CD14-positive monocyte (primary cell): ENCODE measurements around the gene SGPL1. TPM values are rescaled to one million over a fixed set of nuclear protein-coding genes. Genes with fewer than 3 reads are reported as not detected.

ENCODE experiments used
- DNase-seq, 3 donors: peaks; one replicate each; pipeline ENCODE4 v3.0.0-alpha.2; 2011 to 2022
- H2AFZ ChIP-seq: 2 replicates; pipeline ENCODE4 v1.6.0; 2012; ENCODE audit warnings: mild to moderate bottlenecking, low read depth, low read length, inconsistent platforms; ENCODE audit not compliant: insufficient read depth, poor library complexity, severe bottlenecking
- H3K27ac ChIP-seq, 2 donors: 1 replicate in 1 of 2; 2 replicates in 1 of 2; pipeline ENCODE4 v1.5.1; 2012 to 2013; ENCODE audit warnings: low read length in 2 of 2, control low read depth in 1 of 2, inconsistent platforms in 1 of 2, low read depth in 1 of 2, mild to moderate bottlenecking in 1 of 2
- H3K27me3 ChIP-seq, 2 donors: one replicate each; pipeline versions ENCODE4 v1.6.0 to v1.6.1; 2011 to 2013; ENCODE audit warnings: low read length in 2 of 2; ENCODE audit not compliant: control insufficient read depth in 2 of 2, insufficient read depth in 2 of 2
- H3K36me3 ChIP-seq, 2 donors: replicated peaks in 1 of 2; 1 replicate in 1 of 2; 2 replicates in 1 of 2; pipeline versions ENCODE4 v1.5.1 to v1.6.1; 2012 to 2013; ENCODE audit warnings: low read length in 2 of 2, control low read depth in 1 of 2, inconsistent platforms in 1 of 2, mild to moderate bottlenecking in 1 of 2; ENCODE audit not compliant: insufficient read depth in 2 of 2, control insufficient read depth in 1 of 2
- H3K4me1 ChIP-seq, 2 donors: 1 replicate in 1 of 2; 2 replicates in 1 of 2; pipeline versions ENCODE4 v1.5.1 to v1.6.1; 2012 to 2013; ENCODE audit warnings: low read length in 2 of 2, control low read depth in 1 of 2, inconsistent platforms in 1 of 2, mild to moderate bottlenecking in 1 of 2, moderate library complexity in 1 of 2; ENCODE audit not compliant: insufficient read depth in 2 of 2, control insufficient read depth in 1 of 2
- H3K4me2 ChIP-seq: replicated peaks from 2 replicates; pipeline ENCODE3; 2012; ENCODE audit warnings: low read length, moderate library complexity, mild to moderate bottlenecking; ENCODE audit not compliant: poor library complexity, severe bottlenecking; ENCODE audit errors: extremely low read depth
- H3K4me3 ChIP-seq, 3 experiments: fragments of 200-600 bp in 1 of 3; sonication (generic) in 1 of 3; replicated peaks in 1 of 3; 1 replicate in 2 of 3; 2 replicates in 1 of 3; pipeline ENCODE4 v1.5.1; 2011 to 2013; ENCODE audit warnings: low read length in 3 of 3, mild to moderate bottlenecking in 3 of 3, control low read depth in 2 of 3, low read depth in 2 of 3, inconsistent platforms in 1 of 3, moderate library complexity in 1 of 3
- H3K79me2 ChIP-seq: 2 replicates; pipeline ENCODE4 v1.6.0; 2012; ENCODE audit warnings: mild to moderate bottlenecking, control low read depth, inconsistent platforms, low read length, moderate library complexity; ENCODE audit not compliant: insufficient read depth
- H3K9ac ChIP-seq: 2 replicates; pipeline ENCODE4 v1.6.0; 2017; ENCODE audit warnings: low read length, mild to moderate bottlenecking; ENCODE audit not compliant: insufficient read depth, poor library complexity, severe bottlenecking
- H3K9me3 ChIP-seq, 2 donors: replicated peaks in 1 of 2; 1 replicate in 1 of 2; 2 replicates in 1 of 2; pipeline versions ENCODE4 v1.5.1 to v1.6.1; 2012 to 2013; ENCODE audit warnings: low read length in 2 of 2, control low read depth in 1 of 2; ENCODE audit not compliant: control insufficient read depth in 1 of 2, insufficient read depth in 1 of 2
- H4K20me1 ChIP-seq: 2 replicates; pipeline ENCODE4 v1.6.0; 2012; ENCODE audit warnings: mild to moderate bottlenecking, low read length, control low read depth, moderate library complexity; ENCODE audit not compliant: insufficient read depth
- H3K27ac Mint-ChIP-seq, 7 donors: one replicate each; pipeline ENCODE4 v1.8.0; 2020; ENCODE audit warnings: mild to moderate bottlenecking in 7 of 7, mixed read lengths in 7 of 7, moderate library complexity in 6 of 7, inconsistent platforms in 2 of 7
- H3K27me3 Mint-ChIP-seq, 3 donors: one replicate each; pipeline ENCODE4 v1.8.0; 2021 to 2022; ENCODE audit warnings: low read depth in 3 of 3, mild to moderate bottlenecking in 3 of 3, mixed read lengths in 3 of 3, moderate library complexity in 3 of 3, inconsistent platforms in 1 of 3
- H3K36me3 Mint-ChIP-seq, 2 donors: one replicate each; pipeline ENCODE4 v1.8.0; 2020; ENCODE audit warnings: mixed read lengths in 2 of 2, inconsistent platforms in 1 of 2, mild to moderate bottlenecking in 1 of 2
- H3K4me1 Mint-ChIP-seq: one replicate; pipeline ENCODE4 v1.8.0; 2020; ENCODE audit warnings: mild to moderate bottlenecking, mixed read lengths
- H3K4me3 Mint-ChIP-seq, 2 donors: one replicate each; pipeline ENCODE4 v1.8.0; 2020; ENCODE audit warnings: mild to moderate bottlenecking in 2 of 2, mixed read lengths in 2 of 2, moderate library complexity in 1 of 2
- H3K9me3 Mint-ChIP-seq, 7 donors: one replicate each; pipeline ENCODE4 v1.8.0; 2020 to 2022; ENCODE audit warnings: mixed read lengths in 7 of 7, mild to moderate bottlenecking in 6 of 7, moderate library complexity in 6 of 7, inconsistent platforms in 2 of 7
- WGBS: methylation state at CpG from one replicate; pipeline ENCODE4 v1.1.5; 2013; ENCODE audit warnings: missing lambda C conversion rate; ENCODE audit not compliant: insufficient coverage; 5-methylcytosine and 5-hydroxymethylcytosine counted together
- intact Hi-C, 2 donors: fragments of 100-400 bp; cut with micrococcal nuclease; formaldehyde crosslinking; loops; one replicate each; pipeline versions ENCODE4 v1.15.0 to v1.15.1; 2023
- polyA plus RNA-seq, 3 donors: library from polyadenylated mRNA; depleted of rRNA in 1 of 3; unstranded in 2 of 3; stranded (reverse) in 1 of 3; fragments of 300-500 nt in 2 of 3; fragments of >200 nt in 1 of 3; fragmentation: Illumina TruSeq in 2 of 3; gene quantifications; 1 replicate in 2 of 3; 2 replicates in 1 of 3; pipeline ENCODE4 v1.2.3, GENCODE V29; 2012 to 2021
- TF ChIP-seq, protein P1 (sequence below): fragments of 200-600 bp; IDR thresholded peaks from one replicate; pipeline ENCODE4 v1.8.0; 2022; ENCODE audit warnings: antibody characterized with exemption, mild to moderate bottlenecking

Gene SGPL1
- polyA plus RNA-seq, 3 donors: 16.6 to 26.8 (median 26.1) TPM

DNA sequence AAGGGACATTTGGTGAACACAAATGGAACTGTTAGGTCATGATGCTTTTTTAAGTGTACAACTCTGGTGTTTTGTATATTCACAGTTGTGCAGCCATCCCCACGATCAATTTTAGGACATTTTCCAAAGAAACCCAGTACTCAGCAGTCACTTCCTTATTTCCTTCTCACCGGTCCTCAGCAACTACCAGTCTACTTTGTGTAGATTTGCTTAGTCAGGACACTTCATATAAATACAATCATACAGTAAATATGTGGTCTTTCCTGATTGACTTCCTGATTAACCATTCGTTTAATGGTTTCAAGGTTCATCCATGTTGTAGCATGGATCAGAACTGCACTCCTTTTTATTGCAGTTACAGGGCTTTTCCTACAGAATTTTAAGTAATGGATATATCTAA lies 14.4 kb downstream of the SGPL1 start:
- Histone ChIP-seq H3K27ac (no peak overlapping the region), H3K4me3 (no peak overlapping the region), H2AFZ (no peak overlapping the region), H3K4me2 (no peak overlapping the region), H3K9me3 (no peaks in the 10 kb centered on the region), H3K27me3 (no peaks in the 10 kb centered on the region), H3K79me2 (peaks cover 9% of the 10 kb centered on the region), H3K9ac (no peak overlapping the region), H3K4me1 (peaks cover 30 to 32% of the 10 kb centered on the region in 2 donors), H4K20me1 (peaks cover 70% of the 10 kb centered on the region), H3K36me3 (peaks cover 5 to 44% of the 10 kb centered on the region in 2 donors)
- WGBS: no CpG with 5 or more reads among the region's 3 CpGs
- Mint-ChIP-seq H3K27me3 (no peaks in the 10 kb centered on the region), H3K9me3 (no peaks in the 10 kb centered on the region), H3K4me3 (no peak overlapping the region), H3K36me3 (peaks cover 37 to 42% of the 10 kb centered on the region in 2 donors), H3K4me1 (peaks cover 33% of the 10 kb centered on the region), H3K27ac (peak overlapping the region in 1 of 7 donors; percentile 42)
- TF ChIP-seq, protein P1, sequence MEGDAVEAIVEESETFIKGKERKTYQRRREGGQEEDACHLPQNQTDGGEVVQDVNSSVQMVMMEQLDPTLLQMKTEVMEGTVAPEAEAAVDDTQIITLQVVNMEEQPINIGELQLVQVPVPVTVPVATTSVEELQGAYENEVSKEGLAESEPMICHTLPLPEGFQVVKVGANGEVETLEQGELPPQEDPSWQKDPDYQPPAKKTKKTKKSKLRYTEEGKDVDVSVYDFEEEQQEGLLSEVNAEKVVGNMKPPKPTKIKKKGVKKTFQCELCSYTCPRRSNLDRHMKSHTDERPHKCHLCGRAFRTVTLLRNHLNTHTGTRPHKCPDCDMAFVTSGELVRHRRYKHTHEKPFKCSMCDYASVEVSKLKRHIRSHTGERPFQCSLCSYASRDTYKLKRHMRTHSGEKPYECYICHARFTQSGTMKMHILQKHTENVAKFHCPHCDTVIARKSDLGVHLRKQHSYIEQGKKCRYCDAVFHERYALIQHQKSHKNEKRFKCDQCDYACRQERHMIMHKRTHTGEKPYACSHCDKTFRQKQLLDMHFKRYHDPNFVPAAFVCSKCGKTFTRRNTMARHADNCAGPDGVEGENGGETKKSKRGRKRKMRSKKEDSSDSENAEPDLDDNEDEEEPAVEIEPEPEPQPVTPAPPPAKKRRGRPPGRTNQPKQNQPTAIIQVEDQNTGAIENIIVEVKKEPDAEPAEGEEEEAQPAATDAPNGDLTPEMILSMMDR: no peak
- peak in 2 of 3 donors; percentile 27 to 48 for DNase-seq
- intact Hi-C loops: loop anchor here in 1 of 2 donors (5.0 kb wide), 1 partner anchor 37 kb away; no protein-coding TSS in a partner anchor

DNA sequence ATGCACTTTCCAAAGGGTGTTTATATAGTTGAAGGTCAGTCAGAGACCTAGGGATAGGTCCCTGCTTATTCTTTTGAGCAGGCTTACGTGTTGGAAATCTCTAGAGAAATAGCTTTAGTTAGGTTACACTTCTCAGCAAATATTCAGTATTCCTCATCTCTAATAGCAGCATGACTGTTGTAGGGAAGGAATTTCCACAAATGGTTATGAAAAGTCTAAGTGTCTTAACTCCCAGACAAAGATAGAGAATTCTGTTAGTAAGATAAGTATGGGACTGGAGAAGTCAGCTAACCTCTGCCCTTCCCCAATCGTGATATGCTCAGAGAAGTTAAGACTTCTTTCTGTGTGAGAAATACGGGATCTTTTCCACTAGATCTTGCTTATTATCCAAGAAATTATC lies 16.5 kb downstream of the SGPL1 start:
- Histone ChIP-seq H2AFZ (no peak overlapping the region), H3K4me3 (no peak overlapping the region), H3K9ac (no peak overlapping the region), H3K36me3 (peaks cover under 1 to 30% of the 10 kb centered on the region in 2 donors), H3K79me2 (peaks cover 15% of the 10 kb centered on the region), H4K20me1 (peaks cover 76% of the 10 kb centered on the region), H3K9me3 (peaks cover under 1 to 2% of the 10 kb centered on the region in 2 donors), H3K27ac (no peak overlapping the region), H3K4me1 (peaks cover 30 to 32% of the 10 kb centered on the region in 2 donors), H3K27me3 (no peaks in the 10 kb centered on the region), H3K4me2 (no peak overlapping the region)
- no peak overlapping the region for H3K4me3 Mint-ChIP-seq
- WGBS: no CpG with 5 or more reads among the region's 3 CpGs
- no peaks in the 10 kb centered on the region for H3K27me3 Mint-ChIP-seq
- DNase-seq: no peak
- peaks cover 0 to 5% (median under 1%) of the 10 kb centered on the region in 7 donors for H3K9me3 Mint-ChIP-seq
- peaks cover 32 to 34% of the 10 kb centered on the region in 2 donors for H3K36me3 Mint-ChIP-seq
- intact Hi-C loops: loop anchor here in 1 of 2 donors (5.0 kb wide), 1 partner anchor 35 kb away; no protein-coding TSS in a partner anchor
- no peak overlapping the region for H3K27ac Mint-ChIP-seq
- TF ChIP-seq, protein P1: no peak
- peaks cover 35% of the 10 kb centered on the region for H3K4me1 Mint-ChIP-seq
